Measurements from ENCODE around the gene OPCML.

OPCML gene

GRCh38 chr11:133337193-133337592 lies 195.1 kb downstream of the OPCML start:
- Histone ChIP-seq H3K27ac (no peak overlapping the region), H3K36me3 (no peaks in the 10 kb centered on the region), H3K4me3 (ENCODE audit: low read depth in 1 of 2, low read length in 1 of 2) (no peak overlapping the region), H3K9me3 (no peaks in the 10 kb centered on the region), H3K4me1 (ENCODE audit: control insufficient read depth in 1 of 2, insufficient read depth in 1 of 2, low read depth in 1 of 2, low read length in 1 of 2) (no peaks in the 10 kb centered on the region), H3K27me3 (no peaks in the 10 kb centered on the region)
- TF ChIP-seq CTCF (IDR thresholded peaks at IDR 0.05): no peak

- Histone ChIP-seq H3K36me3 (no peaks in the 10 kb centered on the region), H3K4me1 (ENCODE audit: control insufficient read depth in 1 of 2, insufficient read depth in 1 of 2, low read depth in 1 of 2, low read length in 1 of 2) (no peaks in the 10 kb centered on the region), H3K27ac (no peak overlapping the region), H3K9me3 (no peaks in the 10 kb centered on the region), H3K4me3 (ENCODE audit: low read depth in 1 of 2, low read length in 1 of 2) (no peak overlapping the region), H3K27me3 (no peaks in the 10 kb centered on the region)
- no peak for TF ChIP-seq CTCF (IDR thresholded peaks at IDR 0.05)
These were observed 201.3 kb downstream of the OPCML start for GRCh38 chr11:133331031-133331430.

- Histone ChIP-seq H3K27me3 (no peaks in the 10 kb centered on the region), H3K9me3 (no peaks in the 10 kb centered on the region), H3K4me1 (ENCODE audit: control insufficient read depth in 1 of 2, insufficient read depth in 1 of 2, low read depth in 1 of 2, low read length in 1 of 2) (no peaks in the 10 kb centered on the region), H3K27ac (no peak overlapping the region), H3K4me3 (ENCODE audit: low read depth in 1 of 2, low read length in 1 of 2) (no peak overlapping the region), H3K36me3 (no peaks in the 10 kb centered on the region)
- TF ChIP-seq CTCF (IDR thresholded peaks at IDR 0.05): no peak
These were observed 205.5 kb downstream of the OPCML start for GRCh38 chr11:133326849-133327248.

GRCh38 chr11:133326332-133326731 lies 206.0 kb downstream of the OPCML start:
- Histone ChIP-seq H3K4me3 (ENCODE audit: low read depth in 1 of 2, low read length in 1 of 2) (no peak overlapping the region), H3K36me3 (no peaks in the 10 kb centered on the region), H3K9me3 (no peaks in the 10 kb centered on the region), H3K27ac (no peak overlapping the region), H3K27me3 (no peaks in the 10 kb centered on the region), H3K4me1 (ENCODE audit: control insufficient read depth in 1 of 2, insufficient read depth in 1 of 2, low read depth in 1 of 2, low read length in 1 of 2) (no peaks in the 10 kb centered on the region)
- no peak for TF ChIP-seq CTCF (IDR thresholded peaks at IDR 0.05)

GRCh38 chr11:133325711-133326110 lies 206.6 kb downstream of the OPCML start:
- TF ChIP-seq CTCF (IDR thresholded peaks at IDR 0.05): no peak
- H3K4me3 ChIP-seq (ENCODE audit: low read depth in 1 of 2, low read length in 1 of 2): no peak overlapping the region
- H3K36me3 ChIP-seq: no peaks in the 10 kb centered on the region
- no peak overlapping the region for H3K27ac ChIP-seq
- H3K27me3 ChIP-seq: no peaks in the 10 kb centered on the region
- H3K4me1 ChIP-seq (ENCODE audit: control insufficient read depth in 1 of 2, insufficient read depth in 1 of 2, low read depth in 1 of 2, low read length in 1 of 2): no peaks in the 10 kb centered on the region
- H3K9me3 ChIP-seq: no peaks in the 10 kb centered on the region

GRCh38 chr11:133323354-133323753 lies 208.9 kb downstream of the OPCML start:
- no peak overlapping the region for H3K27ac ChIP-seq
- no peaks in the 10 kb centered on the region for H3K36me3 ChIP-seq
- no peak overlapping the region for H3K4me3 ChIP-seq (ENCODE audit: low read depth in 1 of 2, low read length in 1 of 2)
- no peaks in the 10 kb centered on the region for H3K27me3 ChIP-seq
- no peaks in the 10 kb centered on the region for H3K4me1 ChIP-seq (ENCODE audit: control insufficient read depth in 1 of 2, insufficient read depth in 1 of 2, low read depth in 1 of 2, low read length in 1 of 2)
- no peaks in the 10 kb centered on the region for H3K9me3 ChIP-seq
- no peak for TF ChIP-seq CTCF (IDR thresholded peaks at IDR 0.05)
